ENCODE results near the gene C5orf46.
"Not testable (repeated sequence)": the region's sequence is repeated elsewhere in the genome, so short reads cannot be mapped to it uniquely, and the experiment has no call there.

C5orf46 gene

DNA sequence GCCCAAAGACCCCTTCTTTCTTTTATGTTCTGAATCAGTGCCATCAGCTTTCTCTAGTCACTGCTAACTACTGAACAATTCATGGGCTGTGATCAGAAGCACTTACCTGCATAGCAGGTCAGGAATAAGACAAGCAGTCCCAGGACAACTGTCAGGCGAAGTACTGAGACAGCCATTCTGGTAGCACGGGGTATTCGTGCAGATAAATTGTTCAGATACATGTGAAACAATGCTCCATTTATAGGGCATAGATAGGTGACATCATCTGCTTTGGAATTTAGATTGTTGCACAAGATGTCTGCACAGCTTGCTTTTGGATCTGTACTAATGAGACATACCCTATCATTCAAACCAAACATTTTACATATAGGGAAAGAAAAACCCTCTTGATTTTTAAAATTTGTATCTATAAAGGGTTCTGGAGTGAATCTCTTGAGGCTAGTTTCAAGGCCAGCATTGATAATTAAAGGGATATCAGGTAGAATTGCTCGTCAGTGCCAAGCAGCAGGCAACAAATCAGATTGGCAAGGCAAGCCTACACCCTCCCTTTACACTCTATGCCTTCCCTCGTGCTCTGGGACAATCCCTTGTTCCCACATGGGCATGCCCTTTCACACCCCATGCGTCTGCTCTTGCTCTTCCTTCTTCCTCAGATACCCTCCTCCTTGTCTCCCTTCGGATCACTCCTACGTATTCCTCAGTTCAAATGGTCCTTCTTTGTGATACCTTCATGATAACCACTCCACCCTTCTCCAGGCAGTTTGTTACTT, at the start of gene C5orf46:
Gene C5orf46, minus strand, starts transcription at position 213 of the 770 bp plus-strand sequence. Its CDS starts 37 bp downstream, at position 176.
- DNase-seq, result no peak

DNA sequence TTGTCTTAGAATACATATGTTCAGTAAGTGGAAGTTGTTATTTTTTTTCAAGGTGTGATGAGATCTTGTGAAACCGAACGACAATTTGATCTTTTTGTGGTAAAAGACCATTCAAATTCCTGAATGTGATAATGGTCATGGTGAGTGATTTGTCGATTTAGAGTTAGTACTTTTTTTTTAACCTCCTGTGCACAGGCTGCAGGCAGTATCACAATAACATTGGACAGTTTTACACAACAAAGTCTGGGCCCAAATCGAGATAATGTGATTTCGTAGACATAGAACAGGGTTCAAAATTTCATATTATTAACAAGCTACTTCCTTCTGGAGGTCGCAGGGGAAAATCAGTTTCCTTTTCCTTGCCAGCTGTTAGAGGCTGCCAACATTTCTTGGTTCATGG, 48.6 kb upstream of the C5orf46 start:
- DNase-seq, result no peak

DNA sequence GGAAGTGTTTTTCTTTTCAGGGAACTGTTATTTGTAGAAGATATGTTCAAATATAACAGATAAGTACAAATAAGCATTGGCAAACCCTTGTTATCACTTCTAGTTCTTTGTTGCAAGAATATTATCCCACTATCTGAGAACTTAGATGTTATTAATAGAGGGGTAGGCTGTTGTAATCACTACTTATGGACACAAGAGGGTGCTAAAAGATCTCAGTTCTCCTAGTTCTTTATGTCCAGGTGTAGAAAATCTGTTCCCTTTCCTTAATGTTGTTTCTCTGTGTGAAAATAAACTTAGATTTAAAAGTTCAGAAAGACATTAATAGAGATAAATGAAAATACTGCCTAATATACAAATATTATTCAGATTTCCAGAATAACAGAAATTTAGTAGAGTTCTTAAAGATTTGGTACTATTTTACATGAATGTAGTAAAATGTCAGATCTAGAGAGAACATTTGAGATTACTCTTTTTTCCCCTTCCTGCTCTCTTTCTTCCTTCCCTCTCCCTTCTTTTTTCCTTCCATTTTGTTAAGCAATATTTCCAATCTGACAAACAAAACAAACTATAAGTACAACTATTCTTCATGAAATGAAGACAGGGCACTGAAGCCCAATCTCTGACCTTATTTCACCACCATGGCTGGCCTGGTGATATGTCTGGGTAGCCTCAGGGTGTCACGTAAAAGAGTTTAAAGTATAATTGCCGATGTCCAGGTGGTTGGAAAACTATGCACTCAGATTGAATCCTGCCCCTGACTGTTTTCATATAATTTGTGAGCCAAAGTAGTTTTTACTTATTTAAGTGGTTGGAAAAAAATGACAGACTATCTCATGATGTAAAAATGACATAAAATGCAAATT, 43.6 kb upstream of the C5orf46 start:
- no peak for DNase-seq

DNA sequence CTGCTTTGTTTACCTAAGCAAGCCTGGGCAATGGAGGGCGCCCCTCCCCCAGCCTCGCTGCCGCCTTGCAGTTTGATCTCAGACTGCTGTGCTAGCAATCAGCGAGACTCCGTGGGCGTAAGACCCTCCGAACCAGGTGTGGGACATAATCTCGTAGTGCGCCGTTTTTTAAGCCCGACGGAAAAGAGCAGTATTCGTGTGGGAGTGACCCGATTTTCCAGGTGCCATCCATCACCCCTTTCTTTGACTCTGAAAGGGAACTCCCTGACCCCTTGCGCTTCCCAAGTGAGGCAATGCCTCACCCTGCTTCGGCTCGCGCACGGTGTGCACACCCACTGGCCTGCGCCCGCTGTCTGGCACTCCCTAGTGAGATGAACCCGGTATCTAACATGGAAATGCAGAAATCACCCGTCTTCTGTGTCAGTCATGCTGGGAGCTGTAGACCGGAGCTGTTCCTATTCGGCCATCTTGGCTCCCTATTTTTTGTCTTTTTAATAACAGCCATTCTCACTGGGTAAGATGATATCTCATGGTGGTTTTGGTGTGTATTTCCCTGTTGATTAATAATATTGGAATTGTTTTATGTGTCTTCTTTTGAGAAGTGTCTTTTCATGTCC, 40.4 kb upstream of the C5orf46 start:
- not testable (repeated sequence) for DNase-seq

DNA sequence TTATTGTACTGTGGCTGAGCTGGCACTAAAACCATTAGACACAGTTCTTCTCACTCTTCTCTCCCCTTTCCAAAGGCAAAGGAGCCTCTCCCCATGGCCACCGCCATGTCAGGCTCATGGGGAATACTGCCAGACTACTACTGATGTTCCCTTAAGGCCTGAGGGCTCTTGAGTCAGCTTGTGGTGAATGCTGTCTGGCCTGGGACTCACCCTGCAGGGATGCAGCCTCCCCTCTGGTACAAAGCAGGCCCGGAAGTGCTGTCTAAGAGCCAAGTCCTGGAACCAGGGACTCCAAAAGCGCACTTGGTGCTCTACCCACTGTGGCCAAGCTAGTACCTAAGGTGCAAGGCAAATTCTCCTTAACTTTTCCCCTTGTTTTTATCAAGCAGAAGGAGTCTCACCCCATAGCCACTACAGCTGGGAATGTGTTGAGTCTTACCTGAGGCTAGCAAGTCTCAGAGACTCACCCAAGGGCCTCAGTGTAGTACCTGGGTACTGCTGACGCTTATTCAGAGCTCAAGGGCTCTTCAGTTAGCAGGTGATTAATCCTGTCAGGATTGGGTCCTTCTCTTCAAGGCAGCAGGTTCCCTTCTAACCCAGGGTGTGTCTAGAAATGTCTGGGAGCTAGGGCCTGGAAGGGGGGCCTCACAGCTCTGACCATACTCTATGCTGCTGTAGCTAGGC, 33.2 kb upstream of the C5orf46 start:
- no peak for DNase-seq

DNA sequence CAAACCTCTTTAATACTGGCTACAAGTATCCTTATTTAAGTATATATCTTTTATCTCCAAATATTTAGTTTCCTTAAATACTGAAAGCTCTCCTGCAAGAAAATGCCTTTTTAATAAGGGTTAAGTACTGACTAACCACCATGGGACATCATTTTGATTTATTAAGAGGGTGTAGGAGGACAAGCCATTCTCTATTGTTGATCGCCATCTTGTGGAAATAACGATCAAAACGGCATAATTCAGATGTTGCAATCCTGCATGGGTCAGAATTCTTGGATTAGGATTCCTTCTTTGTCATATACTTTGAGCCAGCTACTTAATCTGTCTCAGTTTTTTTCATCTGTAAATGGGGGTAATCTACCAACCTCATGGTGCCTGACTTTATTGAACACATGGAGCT, 28.7 kb upstream of the C5orf46 start:
- DNase-seq, result no peak

DNA sequence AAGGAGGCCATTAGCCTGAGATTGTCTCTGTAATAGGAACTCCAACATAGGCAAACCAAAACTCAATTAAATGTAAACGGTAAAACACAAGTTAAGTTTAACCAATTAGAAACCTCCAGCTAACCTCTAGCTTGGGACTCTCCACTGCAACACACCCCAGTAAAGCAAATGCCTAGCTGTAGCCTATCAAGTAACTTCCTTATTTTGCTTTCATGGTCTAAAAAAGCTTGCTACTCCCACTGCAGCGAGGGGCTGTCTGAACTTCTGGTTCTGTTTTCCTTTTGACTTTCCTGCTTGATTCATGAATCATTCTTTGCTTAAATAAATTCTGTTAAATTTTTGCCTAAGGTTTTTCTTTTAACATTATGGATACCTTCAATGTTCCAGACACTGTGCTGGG, 24.4 kb upstream of the C5orf46 start:
- DNase-seq, result no peak

DNA sequence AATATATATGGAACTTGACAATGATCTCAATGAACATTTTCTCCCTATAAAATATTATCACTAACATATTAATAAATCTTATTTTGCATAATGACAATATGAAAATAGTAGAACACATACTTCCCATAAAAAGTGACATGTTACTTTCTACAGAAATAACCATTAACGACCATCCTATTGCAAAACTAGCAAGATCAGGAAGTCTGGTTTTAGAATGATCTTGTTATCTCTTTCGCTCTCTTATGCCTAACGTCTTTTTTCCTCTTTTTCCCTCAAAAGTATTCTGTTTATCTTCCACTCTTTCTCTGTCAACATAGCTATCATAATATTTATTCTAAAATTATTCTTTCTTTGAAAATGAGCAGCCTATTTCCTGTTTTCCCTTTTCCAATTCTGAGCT, 21.6 kb upstream of the C5orf46 start:
- no peak for DNase-seq

DNA sequence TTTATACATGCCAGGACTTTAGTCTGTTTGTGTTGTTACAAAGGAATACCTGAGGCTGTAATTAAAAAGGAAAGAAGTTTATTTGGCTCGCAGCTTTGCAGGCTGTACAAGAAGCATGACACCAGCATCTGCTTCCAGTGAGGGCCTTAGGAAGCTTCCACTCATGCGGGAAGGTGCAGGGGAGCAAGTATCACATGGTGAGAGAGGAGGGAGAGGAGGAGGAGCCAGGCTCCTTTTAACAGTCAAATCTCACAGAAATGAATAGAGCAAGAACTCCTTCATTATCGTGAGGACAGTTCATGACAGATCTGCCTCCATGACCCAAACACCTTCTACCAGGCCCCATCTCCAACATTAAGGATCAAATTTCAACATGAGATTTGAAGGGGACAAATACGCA, 18.7 kb upstream of the C5orf46 start:
- DNase-seq, result no peak

DNA sequence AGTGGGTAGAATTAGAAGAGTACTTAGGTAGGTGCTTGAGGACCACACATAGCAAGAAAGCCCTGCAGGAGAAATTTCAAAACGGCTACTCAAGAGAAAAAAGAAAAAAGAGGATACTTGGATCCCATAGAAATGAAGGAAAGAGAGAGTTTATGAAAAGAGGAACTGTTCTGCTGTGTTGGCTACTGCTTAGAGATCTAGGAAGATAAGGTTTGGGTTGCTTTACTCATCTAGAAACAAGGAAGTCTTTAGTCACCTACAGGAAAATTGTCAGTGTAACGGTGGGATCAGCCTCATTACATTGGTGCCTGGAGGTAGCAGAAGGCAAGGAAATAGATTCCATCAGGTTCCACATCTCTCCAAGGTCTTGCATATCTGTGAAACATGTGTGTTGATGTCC, 14.8 kb upstream of the C5orf46 start:
- no peak for DNase-seq

DNA sequence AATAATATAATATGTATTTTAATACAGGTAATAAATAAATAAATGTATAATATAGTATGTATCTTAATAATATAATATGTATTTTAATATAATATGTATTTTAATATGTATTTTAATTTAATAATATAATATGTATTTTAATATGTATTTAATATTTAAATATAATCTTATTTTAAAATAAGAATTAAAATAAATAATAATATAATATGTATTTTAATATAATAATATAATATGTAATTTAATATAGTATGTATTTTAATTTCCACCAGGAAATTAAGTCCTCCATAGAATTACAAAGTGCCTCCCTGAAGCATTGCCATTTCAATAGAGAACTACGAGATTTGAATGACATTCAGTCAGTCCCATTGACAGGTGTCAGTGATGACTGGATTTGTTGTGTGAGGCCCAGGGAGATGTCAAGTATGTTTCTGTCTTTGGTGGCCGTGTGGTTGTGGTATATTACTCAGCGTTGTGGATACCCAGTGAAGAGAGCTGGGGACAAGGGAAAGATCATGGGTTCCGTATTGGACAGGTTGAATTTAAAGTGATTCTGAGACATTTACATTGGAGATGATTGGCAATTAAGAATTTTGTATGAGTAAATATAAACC, 14.2 kb upstream of the C5orf46 start:
- DNase-seq, result no peak

DNA sequence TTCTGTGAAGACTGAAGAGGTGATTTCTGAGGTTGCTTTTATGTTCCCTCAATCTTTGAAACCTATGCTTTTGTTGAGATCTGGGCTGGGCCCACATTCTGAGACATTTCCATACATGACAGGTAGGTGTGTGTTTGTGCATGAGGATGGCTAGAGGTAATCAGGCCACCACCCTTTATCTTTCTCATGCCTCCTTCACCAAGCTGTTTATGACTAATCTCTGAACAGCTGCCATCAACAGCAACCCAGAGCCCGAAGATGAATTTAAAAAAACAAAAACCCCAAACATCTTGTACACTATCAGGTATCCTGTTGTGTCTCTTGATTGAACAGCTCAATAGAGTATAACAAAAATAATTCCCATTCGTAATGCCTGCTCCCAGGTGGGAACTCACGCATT, 12.6 kb upstream of the C5orf46 start:
- DNase-seq, result no peak

DNA sequence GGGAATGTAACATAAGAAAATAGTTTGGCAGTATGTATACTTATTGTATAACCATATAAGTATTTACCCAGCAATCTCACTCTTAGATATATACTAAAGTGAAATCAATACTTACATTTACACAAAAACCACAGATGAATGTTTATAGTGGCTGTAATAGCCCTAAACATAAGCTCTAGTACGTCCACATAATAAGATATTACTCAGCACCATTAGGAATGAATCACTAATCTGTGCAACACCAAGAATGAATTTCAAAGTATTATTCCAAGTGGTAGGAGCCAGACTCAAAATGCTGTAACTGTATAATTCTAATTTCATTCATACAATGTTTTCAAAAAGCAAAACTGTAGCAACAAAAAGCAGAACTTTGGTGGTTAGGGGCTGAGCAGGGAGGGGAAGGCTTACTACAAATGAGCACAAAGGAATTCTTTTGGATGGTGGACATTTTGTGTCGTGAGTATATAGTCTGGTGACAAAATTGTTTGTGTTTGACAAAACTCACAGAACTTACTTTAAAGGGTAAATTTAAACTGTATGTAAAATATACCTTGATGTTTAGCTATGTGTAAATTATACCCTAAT, 11.9 kb upstream of the C5orf46 start:
- no peak for DNase-seq

DNA sequence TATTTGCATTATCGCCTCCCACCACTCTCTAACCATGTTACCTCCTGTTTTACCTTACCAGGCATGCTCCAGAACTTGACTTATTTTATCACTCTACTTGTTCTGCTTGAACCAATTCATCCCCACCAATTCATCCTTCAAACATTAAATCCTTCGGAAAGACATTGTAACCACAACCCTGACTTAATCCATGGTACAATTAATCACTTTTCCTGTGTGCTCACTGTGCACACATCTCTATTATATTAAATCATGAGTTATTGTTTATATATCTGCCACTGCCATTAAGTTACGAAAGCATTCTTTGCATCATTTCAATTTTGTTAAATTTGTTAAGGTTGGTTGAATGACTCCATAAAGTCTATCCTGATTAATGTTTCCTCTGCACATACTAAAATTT, 7.4 kb upstream of the C5orf46 start:
- DNase-seq, result no peak

DNA sequence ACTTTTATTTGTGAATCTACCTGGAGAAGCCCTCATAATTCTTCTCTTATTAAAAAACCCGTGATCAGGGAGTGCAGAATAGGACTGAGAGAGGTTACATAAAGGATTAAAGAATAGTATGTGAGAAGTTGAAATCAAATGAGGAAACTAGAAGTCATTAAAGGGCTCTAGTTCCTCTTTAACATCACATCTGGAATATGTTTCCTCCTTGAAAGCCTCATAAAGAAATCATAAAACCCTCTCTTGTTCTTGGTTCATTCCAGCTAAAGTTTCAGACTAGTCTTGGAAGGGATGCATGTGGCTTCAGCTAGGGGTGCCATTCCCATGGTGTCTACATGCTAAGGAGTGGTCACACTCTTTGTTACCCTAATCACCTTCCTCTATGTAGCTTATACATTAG, 5.7 kb upstream of the C5orf46 start:
- no peak for DNase-seq

DNA sequence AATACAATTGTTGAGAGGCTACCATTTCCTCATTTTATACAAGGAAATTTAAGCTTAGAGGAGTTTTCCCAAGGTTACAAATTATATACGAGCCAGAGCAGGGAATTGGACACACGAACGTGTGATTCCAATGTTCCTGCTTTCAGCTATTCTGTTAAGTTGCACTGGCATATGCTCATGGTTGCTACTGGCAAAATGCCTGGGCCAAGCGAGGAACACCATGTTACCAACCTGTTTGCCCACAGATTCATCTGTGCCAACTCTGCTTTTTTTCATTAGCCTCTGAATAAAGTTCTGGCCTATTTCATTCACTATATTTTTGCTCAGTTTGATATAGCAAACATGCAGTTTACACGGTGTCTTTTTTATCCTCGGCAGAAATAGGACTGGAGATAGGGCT, 5.1 kb upstream of the C5orf46 start:
- DNase-seq, result no peak

DNA sequence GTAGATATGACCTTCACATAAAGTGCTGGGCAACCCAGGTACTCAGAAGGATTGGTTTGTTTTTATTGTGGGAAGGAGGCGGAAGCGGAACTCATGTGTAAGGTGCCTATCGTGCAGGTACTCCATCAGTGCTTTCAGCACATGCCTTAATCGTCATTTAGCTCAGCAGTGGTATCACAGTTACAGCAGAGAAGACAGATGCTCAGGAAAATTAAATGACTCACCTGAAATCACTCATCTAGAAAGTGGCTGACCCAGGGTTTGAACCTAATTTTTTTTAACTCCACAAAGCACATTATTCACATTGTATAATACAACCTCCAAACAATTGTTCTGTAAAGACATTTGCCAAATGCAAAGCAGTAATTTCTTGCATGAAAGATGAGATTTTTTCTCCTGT, 2.2 kb downstream of the C5orf46 start:
- DNase-seq, result no peak

DNA sequence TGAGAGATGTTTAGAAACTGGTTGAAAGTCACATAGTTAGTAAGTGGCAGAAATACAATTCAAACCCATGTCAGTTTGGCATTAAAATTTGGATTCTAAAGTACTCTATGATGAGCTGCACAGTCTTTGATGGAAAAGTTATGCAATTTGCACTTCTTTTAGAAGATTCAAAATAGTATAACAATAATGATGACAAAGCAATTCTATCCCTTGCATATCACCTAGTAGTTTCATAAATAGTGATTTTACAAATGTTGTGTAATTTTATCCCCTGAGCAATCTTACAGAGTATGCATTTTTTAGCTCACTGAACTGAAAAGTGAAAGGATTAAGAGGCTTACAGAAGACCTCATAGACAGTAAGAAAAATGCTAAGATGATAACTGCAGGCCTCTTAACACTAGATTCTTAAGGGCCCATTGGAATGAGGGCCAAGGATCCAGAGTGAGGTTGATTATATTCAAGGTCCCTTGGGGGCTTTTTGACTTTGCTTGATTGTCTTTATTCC, 3.7 kb downstream of the C5orf46 start:
- DNase-seq, result no peak

DNA sequence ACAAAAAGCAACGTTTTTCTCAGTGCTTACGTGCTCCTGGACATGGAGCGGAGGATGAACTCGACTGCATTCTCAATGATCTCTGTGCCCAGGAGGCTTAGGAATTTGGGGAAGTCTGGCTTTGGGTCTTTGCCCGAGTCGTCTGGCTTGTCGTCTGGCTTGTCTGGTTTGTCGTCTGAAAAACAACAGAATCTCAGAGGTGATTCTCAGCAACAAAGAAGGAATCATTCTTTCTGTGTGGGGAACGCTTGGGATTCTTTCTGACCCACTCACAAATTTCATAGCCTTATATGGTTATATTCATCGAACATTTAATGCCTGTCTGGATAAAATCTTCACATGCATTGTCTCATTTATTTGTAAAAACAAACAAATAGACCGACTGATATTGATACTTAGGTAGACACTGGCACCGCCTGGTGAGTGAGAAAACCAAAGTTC, 4.7 kb downstream of the C5orf46 start:
- DNase-seq, result no peak

DNA sequence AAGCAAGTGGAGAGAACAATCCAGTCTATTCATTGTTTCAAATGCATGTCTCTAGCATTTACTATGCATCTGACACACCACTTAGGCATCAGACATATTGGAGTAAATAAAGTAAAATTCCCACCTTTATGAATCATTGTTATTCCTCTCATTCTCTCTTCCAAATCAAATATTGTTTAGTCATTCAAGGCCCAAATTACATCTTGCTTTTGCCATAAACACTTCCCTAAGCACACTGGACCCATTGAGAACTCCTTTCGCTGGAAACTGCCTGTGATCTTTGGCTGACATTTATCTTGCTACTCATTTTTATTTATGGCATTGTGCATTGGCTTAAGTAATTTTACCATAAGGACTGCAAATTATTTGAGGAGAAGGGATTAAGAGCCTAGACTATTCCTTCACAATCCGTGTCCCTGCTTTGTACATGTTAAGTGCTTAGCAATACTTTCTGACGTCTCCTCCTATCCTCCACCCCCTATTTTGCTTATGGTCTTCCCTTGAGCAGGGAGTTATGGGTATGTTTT, 7.4 kb downstream of the C5orf46 start:
- no peak for DNase-seq

DNA sequence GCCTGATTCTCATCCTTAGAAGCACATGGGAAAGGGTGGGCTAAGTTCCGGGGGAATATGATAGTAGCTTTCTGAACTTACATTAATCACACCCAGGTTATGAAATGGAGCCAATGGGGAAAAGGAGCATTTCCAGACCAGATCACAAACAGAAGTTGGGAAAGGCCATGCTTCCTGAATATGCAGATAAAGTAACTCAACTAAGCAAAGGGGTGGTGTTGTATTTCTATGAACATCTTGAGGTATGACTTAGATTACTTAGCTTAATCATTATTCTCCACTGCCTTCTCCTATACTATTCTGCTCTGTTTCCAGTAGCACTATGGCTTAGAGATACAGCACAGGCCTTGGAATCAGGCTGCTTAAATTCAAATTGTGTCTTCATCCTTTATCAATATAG, 10.5 kb downstream of the C5orf46 start:
- no peak for DNase-seq

DNA sequence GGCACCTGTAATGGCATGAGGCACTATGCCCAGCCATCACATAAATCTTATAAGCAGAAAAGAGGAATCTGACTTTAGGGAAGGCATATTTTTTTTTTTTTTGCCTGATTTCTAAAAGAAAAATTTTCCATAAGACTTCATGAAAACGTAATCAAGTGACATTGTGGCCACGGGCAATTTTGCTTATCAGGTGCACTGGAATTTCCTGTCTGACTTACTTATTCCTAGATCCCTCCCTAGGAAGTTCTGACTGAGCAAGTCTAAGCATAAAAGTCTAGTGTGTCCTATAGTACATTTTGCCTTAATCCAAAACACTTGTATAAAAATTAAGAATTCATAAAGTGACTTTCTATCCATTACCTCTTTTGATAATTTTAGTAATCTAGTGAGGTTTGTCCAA, 12.5 kb downstream of the C5orf46 start:
- DNase-seq, result no peak

All from stimulated activated CD4-positive, alpha-beta T cell treated with anti-CD3 and anti-CD28 coated beads, Interleukin-2, amount 100 ng/mL, for 24 hours (primary cell).